K562 (cell line): ENCODE data around the gene TSC22D2. TPM values are rescaled to one million over a fixed set of nuclear protein-coding genes. Genes with fewer than 3 reads are reported as not detected.
A peak's percentile ranks its signal among the peaks of the same experiment; 100 is the strongest.

Source experiments
- AFF4 ChIP-seq: sonication (generic); formaldehyde crosslinking; IDR thresholded peaks from 2 replicates; pipeline ENCODE4 v1.8.0; 2023; ENCODE audit warnings: mild to moderate bottlenecking, missing genetic modification reagents
- ARID2 ChIP-seq: fragments of 450-650 bp; IDR thresholded peaks from 2 replicates; pipeline ENCODE4 v1.6.1; 2017; ENCODE audit warnings: antibody characterized with exemption, mild to moderate bottlenecking
- BMI1 ChIP-seq: fragments of 150-350 bp; IDR thresholded peaks from 2 replicates; pipeline ENCODE4 v1.6.1; 2014; ENCODE audit warnings: low read length
- CCNT2 ChIP-seq: IDR thresholded peaks from 2 replicates; pipeline ENCODE4 v1.6.1; 2011; ENCODE audit warnings: borderline replicate concordance, low read depth, mild to moderate bottlenecking, moderate library complexity, mixed read lengths, low read length; ENCODE audit not compliant: insufficient read length; ENCODE audit errors: extremely low read depth
- CREB5 ChIP-seq: fragments of 250-450 bp; sonication (Bioruptor Pico); IDR thresholded peaks from 2 replicates; pipeline ENCODE4 v1.5.0; 2020; ENCODE audit warnings: mild to moderate bottlenecking
- EP400 ChIP-seq: fragments of 450-650 bp; IDR thresholded peaks from 2 replicates; pipeline ENCODE4 v1.6.1; 2017; ENCODE audit warnings: antibody characterized with exemption, mild to moderate bottlenecking, moderate library complexity
- ETS1 ChIP-seq: conservative IDR thresholded peaks from 2 replicates; pipeline ENCODE4 v1.6.1; 2011; ENCODE audit warnings: low read depth, mild to moderate bottlenecking, low read length; ENCODE audit not compliant: control insufficient read depth
- FOXJ2 ChIP-seq: fragments of 200-800 bp; sonication (Bioruptor generic); IDR thresholded peaks from 2 replicates; pipeline ENCODE4 v1.6.1; 2016; ENCODE audit warnings: missing genetic modification characterization, missing compliant biosample characterization
- NFE2L1 ChIP-seq: fragments of 450-650 bp; IDR thresholded peaks from 2 replicates; pipeline ENCODE4 v1.6.1; 2016; ENCODE audit warnings: missing genetic modification characterization, low read depth, mild to moderate bottlenecking, missing compliant biosample characterization, moderate library complexity, borderline replicate concordance
- NFIX ChIP-seq: fragments of 250-450 bp; sonication (Bioruptor Pico); IDR thresholded peaks from 2 replicates; pipeline ENCODE4 v1.4.0; 2020; ENCODE audit warnings: low read depth, mild to moderate bottlenecking, moderate library complexity
- NR3C1 ChIP-seq: sonication (generic); formaldehyde crosslinking; IDR thresholded peaks from 2 replicates; pipeline ENCODE4 v1.8.1; 2022; ENCODE audit warnings: missing genetic modification reagents
- RFX5 ChIP-seq: IDR thresholded peaks from 2 replicates; pipeline ENCODE4 v1.6.1; 2011; ENCODE audit warnings: low read depth, mild to moderate bottlenecking, improper control_type of control experiment, low read length
- SMAD4 ChIP-seq: fragments of 250-450 bp; sonication (Bioruptor Pico); conservative IDR thresholded peaks from 2 replicates; pipeline ENCODE4 v1.8.0; 2021; ENCODE audit warnings: inconsistent platforms, mild to moderate bottlenecking, moderate library complexity
- SMARCB1 ChIP-seq: IDR thresholded peaks from 2 replicates; pipeline ENCODE4 v1.6.1; 2011; ENCODE audit warnings: improper control_type of control experiment, low read depth; ENCODE audit not compliant: insufficient read length
- SMARCC2 ChIP-seq: fragments of 450-650 bp; IDR thresholded peaks from 2 replicates; pipeline ENCODE4 v1.6.1; 2017; ENCODE audit warnings: antibody characterized with exemption, moderate library complexity, mild to moderate bottlenecking, low read depth
- SMC3 ChIP-seq: conservative IDR thresholded peaks from 2 replicates; pipeline ENCODE4 v1.6.1; 2011; ENCODE audit warnings: low read depth, low read length, improper control_type of control experiment; ENCODE audit not compliant: insufficient read depth
- TGIF2 ChIP-seq: sonication (generic); formaldehyde crosslinking; IDR thresholded peaks from 2 replicates; pipeline ENCODE4 v1.8.1; 2022; ENCODE audit warnings: mild to moderate bottlenecking, missing genetic modification reagents, moderate library complexity
- THRB ChIP-seq: fragments of 450-650 bp; formaldehyde crosslinking; conservative IDR thresholded peaks from 2 replicates; pipeline ENCODE4 v1.4.0; 2022; ENCODE audit warnings: mild to moderate bottlenecking, missing genetic modification characterization
- TRIM28 ChIP-seq: fragments of 450-650 bp; IDR thresholded peaks from 2 replicates; pipeline ENCODE4 v1.6.1; 2017
- USF2 ChIP-seq: sonication (generic); formaldehyde crosslinking; IDR thresholded peaks from 2 replicates; pipeline ENCODE4 v1.5.0; 2020; ENCODE audit warnings: missing genetic modification reagents
- ZNF699 ChIP-seq: fragments of 250-450 bp; sonication (Bioruptor Pico); IDR thresholded peaks from 2 replicates; pipeline ENCODE4 v1.8.0; 2021; ENCODE audit warnings: mild to moderate bottlenecking, moderate library complexity; ENCODE audit not compliant: insufficient replicate concordance
- polyA plus RNA-seq, 8 experiments: library from polyadenylated mRNA; depleted of rRNA in 4 of 8; stranded (reverse) in 5 of 8; unstranded in 3 of 8; fragments of >200 nt; fragmentation: Nextera tagmentation in 2 of 8; fragmentation: Illumina TruSeq in 1 of 8; extraction: Ambion mirVana in 2 of 8; extraction: Trizol in 1 of 8; gene quantifications; 2 replicates each; pipeline versions ENCODE4 v1.2.1 to v1.2.3, GENCODE V29; 2011 to 2014; ENCODE audit warnings: inconsistent platforms in 1 of 8, missing spikeins in 1 of 8
- total RNA-seq, 7 experiments: library from RNA; depleted of rRNA in 6 of 7; stranded (reverse); fragments of >200 nt in 6 of 7; fragmentation: Illumina TruSeq in 2 of 7; extraction: Trizol in 2 of 7; gene quantifications; 2 replicates each; pipeline versions ENCODE4 v1.2.1 to v1.2.3, GENCODE V29; 2011 to 2021; ENCODE audit warnings: low replicate concordance in 1 of 7

The TSC22D2 gene
- total and polyA plus RNA-seq, 9 of the 15 experiments (the other 6 are each of a cell fraction or from before 2014, with no cell fraction given) = 5.5 to 44.0 (median 19.3) TPM

- TF ChIP-seq TGIF2 (CRISPR knock-in tag) (no peak), ARID2 (0 out of 2 replicates have a peak, but pooled peaks have one; percentile 55), CCNT2 (no peak), ETS1 (no peak), TRIM28 (peak; percentile 57; the same call in 1 of the 2 replicates), CREB5 (CRISPR knock-in tag) (no peak), SMARCB1 (no peak), EP400 (peak; percentile 81), RFX5 (0 out of 2 replicates have a peak, but pooled peaks have one; percentile 54), NR3C1 (no peak), SMARCC2 (peak; percentile 26), BMI1 (no peak), SMC3 (no peak), ZNF699 (no peak), FOXJ2 (tag) (0 out of 2 replicates have a peak, but pooled peaks have one; percentile 38), THRB (CRISPR knock-in tag) (no peak), SMAD4 (CRISPR knock-in tag) (no peak), USF2 (CRISPR knock-in tag) (no peak), AFF4 (CRISPR knock-in tag) (no peak), NFIX (no peak), NFE2L1 (tag) (no peak)
Measured at GRCh38 chr3:150407808-150408220, 284 bp upstream of the TSC22D2 start (continued).
